Stimulated activated CD4-positive, alpha-beta T cell treated with anti-CD3 and anti-CD28 coated beads, TNF-alpha, amount 100 ng/mL, for 48 hours (primary cell): Measurements from ENCODE around the gene SLC40A1.

Experiments used
- DNase-seq, 3 donors: peaks; one replicate each; pipeline ENCODE4 v3.0.0-alpha.2; 2020; ENCODE audit warnings: low read depth in 3 of 3

The SLC40A1 gene

GRCh38 chr2:189540551-189540950, 40.0 kb downstream of the SLC40A1 start:
- DNase-seq: no peak

- DNase-seq: no peak
These were observed 42.2 kb downstream of the SLC40A1 start for GRCh38 chr2:189538402-189538801.

DNA sequence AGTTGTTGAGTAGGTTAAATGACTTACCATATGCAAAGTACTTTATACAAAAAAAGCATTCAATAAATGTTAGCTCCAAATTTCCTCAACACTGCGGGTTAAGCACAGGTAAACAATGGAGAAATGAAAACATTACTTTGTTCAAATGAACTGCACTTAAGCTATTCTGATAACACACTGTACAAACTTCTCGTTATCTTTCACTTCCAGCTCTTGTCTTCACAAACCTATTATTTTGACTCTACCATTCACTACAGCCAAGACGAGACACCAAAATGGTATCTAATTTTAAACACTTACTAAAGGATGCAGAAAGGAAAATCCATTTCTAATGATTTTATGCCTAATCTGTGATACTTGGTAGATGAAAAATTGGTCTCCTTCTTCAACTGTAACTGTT, 43.8 kb downstream of the SLC40A1 start:
- no peak for DNase-seq

DNA sequence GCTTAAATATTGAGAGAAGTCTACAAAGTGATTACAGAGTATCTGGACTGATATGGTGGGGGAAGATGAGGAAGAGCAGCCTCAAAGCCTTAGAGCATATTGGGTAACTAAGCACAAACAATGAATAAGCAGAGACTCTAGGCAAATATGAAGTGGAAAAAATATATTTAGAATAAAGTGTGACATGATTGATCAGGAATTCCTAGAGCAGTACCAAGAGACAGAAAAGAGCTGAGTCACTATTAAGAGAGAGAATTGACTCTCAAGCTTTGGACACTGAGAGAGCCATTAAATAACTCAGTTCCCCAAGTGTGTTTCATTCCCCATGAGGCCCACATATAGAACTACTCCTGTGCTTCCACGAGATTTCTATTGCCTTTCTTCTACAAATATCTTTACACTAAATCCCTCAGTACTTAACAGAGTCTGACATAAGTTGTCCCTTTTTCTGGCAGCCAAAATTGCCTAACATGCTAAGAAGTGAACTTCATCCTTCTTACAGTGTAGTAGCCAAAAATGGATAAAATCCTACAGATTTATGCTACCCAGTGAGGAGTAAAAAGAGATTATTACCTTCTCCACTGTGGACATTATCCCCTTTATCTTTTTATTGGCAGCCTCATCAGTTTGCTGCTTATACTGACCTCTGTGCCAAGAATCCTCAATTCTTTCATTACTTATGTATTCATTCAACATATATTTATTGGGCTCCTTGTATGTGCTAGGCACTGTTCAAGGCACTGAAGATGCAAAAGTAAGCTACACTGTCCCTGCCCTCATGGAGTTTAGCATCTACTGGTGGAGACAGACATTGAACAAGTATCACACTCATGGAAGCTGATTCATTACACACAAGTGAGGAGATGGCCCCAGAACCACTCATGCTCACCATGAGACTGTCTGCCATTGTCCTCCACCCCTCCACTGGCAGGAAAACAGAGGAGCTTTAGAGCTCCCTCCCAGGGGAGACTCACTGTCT, 45.4 kb downstream of the SLC40A1 start:
- no peak for DNase-seq

GRCh38 chr2:189533288-189534035, 47.1 kb downstream of the SLC40A1 start:
- no peak for DNase-seq

GRCh38 chr2:189530965-189531637, 49.5 kb downstream of the SLC40A1 start:
- no peak for DNase-seq

- DNase-seq: no peak
These were observed 52.0 kb downstream of the SLC40A1 start for GRCh38 chr2:189528617-189529016.

DNA sequence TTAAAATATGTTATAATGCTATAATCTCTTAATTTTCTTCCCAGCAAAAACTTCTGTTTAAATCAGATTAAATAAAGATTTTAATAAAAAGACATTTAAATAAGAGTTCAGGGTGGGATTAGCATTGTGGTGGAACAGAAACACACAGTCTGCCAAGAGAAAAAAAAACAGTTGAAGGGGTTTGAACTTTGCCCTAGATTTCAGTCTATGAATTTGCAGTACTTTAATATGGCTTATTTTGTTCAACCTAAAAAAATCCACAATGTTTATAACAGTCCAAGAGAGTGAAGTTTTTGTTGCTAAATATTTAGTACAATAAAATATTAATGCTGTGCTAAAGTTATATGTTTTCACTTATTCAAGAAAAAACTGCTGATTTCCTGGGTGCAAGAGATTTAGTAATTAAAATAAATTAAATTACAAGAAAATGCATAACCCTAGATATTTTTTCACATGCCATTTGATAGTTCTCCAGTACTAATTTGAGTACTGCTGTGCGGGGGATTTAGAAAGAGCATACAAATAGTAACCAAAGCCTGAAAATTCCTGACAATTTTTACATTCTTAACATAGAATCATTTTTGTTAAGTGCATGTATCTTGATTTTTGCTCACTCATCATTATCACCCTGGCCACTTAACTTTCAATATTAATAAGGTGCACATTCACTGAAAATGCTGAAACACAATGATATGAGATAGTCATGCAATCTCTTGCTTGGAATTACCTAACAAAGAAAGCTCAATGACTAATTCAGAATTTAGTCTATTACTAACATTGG, 52.6 kb downstream of the SLC40A1 start:
- no peak for DNase-seq

DNA sequence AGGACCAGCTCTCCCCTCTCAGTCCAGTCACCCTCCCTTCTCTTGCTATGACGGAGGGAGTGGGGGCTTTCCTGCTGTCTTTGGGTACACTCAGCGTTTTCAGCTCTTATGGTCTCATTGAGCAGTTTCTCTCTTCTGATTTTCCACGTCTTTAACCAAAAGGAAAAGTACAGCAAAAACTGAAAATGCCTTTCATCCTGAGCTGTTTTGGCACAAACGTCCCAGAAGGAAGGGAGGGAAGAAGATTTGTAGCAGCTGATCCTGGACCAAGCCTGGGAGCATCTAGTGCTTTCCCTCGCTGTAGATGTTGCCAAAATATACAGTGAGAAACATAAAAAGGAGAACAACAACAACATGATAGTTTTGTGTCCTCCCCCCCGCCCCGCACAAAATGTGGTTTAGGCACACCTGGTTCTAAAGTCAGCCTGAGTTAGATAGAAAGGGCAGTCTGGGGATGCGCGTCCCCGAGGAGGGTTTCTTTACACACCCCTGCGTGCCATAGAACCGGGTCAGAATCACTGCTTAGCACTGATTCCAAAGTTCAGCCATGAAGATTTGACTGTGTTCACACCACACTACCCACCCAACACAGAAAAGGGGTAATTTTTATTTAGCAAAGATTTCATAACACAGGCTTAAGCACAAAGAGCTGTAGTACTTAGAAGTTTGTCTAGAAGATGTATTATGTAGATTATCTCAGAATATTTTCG, 53.4 kb downstream of the SLC40A1 start:
- no peak for DNase-seq

DNA sequence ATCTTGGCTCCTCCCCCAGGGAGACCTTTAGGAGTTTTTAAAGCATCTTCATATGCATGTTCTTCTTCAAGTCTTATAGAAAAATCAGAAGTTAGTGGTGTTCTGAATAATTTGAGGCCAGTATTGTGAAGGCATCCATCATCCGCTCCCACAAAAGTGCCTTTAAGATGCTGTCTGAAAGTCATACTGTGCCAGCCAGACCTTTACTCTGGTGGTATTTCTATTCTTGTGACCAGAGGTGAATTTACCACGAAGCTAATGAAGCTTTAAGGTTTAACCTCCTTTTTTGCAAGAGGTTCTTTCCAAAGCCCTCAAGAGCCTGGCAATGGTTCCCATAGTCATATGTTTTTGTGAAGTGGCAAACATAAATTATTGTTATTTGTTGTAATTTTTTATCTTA, 54.3 kb downstream of the SLC40A1 start:
- DNase-seq: no peak

GRCh38 chr2:189524746-189525145, 55.8 kb downstream of the SLC40A1 start:
- no peak for DNase-seq

- no peak for DNase-seq
These were observed 58.0 kb downstream of the SLC40A1 start for GRCh38 chr2:189522435-189523151.

DNA sequence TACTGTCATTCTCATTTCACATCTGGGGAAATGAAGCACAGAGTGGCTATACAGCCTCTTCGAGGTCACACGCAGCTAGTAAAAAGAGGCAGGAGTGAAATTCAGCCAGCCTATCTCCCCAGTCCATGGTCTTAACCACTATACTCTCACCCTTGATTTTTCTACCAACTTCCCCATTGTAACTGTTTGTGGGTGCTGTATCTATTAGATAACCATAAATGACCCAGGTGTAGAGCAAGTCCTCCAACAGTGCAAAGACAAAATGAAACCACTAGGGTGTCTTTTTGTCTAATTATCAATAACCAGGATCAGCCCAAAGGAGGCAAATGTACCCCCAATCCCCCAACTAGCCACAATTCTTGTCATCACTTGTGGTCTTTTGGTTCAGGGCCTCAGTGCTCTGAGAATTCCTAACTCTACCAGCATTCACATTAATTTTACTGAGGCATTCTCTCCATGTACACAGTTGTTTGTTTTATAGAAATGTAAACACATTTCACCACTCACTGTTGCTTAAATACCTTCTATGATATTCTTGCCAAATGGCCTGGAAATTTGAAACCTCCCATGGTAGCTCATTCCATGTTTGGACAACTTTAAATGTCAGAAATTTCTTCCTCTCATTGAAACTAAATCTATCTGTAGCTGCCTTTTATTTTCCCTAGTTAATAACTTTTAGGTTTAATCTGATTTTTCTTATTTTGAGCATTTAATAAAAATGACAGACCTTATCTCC, 58.7 kb downstream of the SLC40A1 start:
- DNase-seq: no peak

DNA sequence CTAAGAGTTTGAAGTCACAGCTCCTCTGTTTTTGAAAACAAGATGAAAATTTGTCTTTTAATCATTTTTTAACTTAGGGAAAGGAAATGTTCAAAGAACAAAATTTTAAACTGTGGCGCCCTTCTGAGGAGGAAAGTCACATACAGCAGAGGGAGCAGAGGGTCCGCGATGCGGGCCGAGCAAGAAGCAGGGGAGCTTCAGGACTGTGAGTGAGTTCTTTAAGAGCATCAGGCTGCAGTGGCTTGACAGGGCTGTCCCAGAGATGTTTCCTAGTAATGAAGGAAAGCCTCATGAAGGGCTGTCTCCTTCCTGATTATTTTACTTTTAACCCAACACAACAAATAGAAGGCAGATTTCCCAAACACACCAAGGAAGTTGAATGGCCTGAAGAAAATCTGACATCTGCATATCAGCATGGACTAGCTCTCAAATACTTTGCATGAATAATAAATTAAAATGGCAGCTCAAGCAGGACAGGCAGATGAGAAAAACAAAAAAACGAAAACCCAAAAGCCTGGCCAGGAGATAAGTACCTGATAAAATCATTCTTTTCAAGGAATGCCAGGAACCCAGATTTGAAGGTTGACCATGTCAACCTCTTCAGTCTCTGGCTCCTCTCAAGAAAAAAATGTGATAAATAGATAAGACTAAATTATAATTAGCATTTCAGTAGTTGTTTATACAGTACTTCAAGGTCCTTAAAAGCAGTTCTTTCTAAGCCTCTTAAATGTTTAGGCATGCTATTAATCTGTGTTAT, 60.8 kb downstream of the SLC40A1 start:
- DNase-seq: no peak

- no peak for DNase-seq
These were observed 62.6 kb downstream of the SLC40A1 start for GRCh38 chr2:189517847-189518535.

GRCh38 chr2:189516546-189516945, 64.0 kb downstream of the SLC40A1 start:
- DNase-seq: no peak

GRCh38 chr2:189515264-189515663, 65.3 kb downstream of the SLC40A1 start:
- DNase-seq: no peak

- no peak for DNase-seq
These were observed 66.5 kb downstream of the SLC40A1 start for GRCh38 chr2:189514104-189514503.
